ENCODE measurements around the gene RIMBP2.

- TF ChIP-seq POLR2A (IDR thresholded peaks at IDR 0.05; ENCODE audit: low read depth, low read length) = no peak
- no peak for TF ChIP-seq POLR2AphosphoS5 (IDR thresholded peaks at IDR 0.05; ENCODE audit: low read depth, low read length)
These were observed 153.4 kb downstream of the RIMBP2 start for GRCh38 chr12:130562716-130563115.

All from GM12892 (cell line).